DOHH2 (cell line): ENCODE data around the gene CHI3L2.

Source experiments
- H3F3A ChIP-seq: fragments of 200-600 bp; sonication (generic), shearing (Covaris generic); 2 replicates; pipeline ENCODE4 v1.6.0; 2016; ENCODE audit warnings: antibody characterized with exemption, mild to moderate bottlenecking; ENCODE audit not compliant: control insufficient read depth, insufficient read depth
- H3K27ac ChIP-seq: fragments of 200-600 bp; sonication (generic); 2 replicates; pipeline ENCODE4 v1.5.1; 2014; ENCODE audit warnings: low read depth, mild to moderate bottlenecking, low read length, moderate library complexity
- H3K27me3 ChIP-seq: fragments of 200-600 bp; sonication (generic); 2 replicates; pipeline ENCODE4 v1.6.1; 2014; ENCODE audit warnings: mild to moderate bottlenecking, low read length, mixed read lengths; ENCODE audit not compliant: control insufficient read depth
- H3K36me3 ChIP-seq: fragments of 200-600 bp; sonication (generic); 2 replicates; pipeline ENCODE4 v1.6.1; 2014; ENCODE audit warnings: mild to moderate bottlenecking, low read length, moderate library complexity, mixed read lengths; ENCODE audit not compliant: control insufficient read depth
- H3K4me1 ChIP-seq: fragments of 200-600 bp; sonication (generic); 2 replicates; pipeline ENCODE4 v1.6.1; 2014; ENCODE audit warnings: mild to moderate bottlenecking, low read length, mixed read lengths; ENCODE audit not compliant: control insufficient read depth
- H3K4me2 ChIP-seq: fragments of 200-600 bp; sonication (generic); 2 replicates; pipeline ENCODE4 v1.6.0; 2014; ENCODE audit warnings: mild to moderate bottlenecking, low read length, moderate library complexity
- H3K4me3 ChIP-seq: fragments of 200-600 bp; sonication (generic); 2 replicates; pipeline ENCODE4 v1.5.1; 2014; ENCODE audit warnings: mild to moderate bottlenecking, low read length, mixed read lengths
- H3K79me2 ChIP-seq: fragments of 200-600 bp; sonication (generic); 2 replicates; pipeline ENCODE4 v1.6.1; 2014; ENCODE audit warnings: mild to moderate bottlenecking, low read length, mixed read lengths; ENCODE audit not compliant: control insufficient read depth
- H3K9me2 ChIP-seq: fragments of 200-600 bp; sonication (generic); replicated peaks from 2 replicates; pipeline ENCODE4 v1.6.1; 2014; ENCODE audit warnings: mild to moderate bottlenecking, low read length, mixed read lengths; ENCODE audit not compliant: control insufficient read depth
- H3K9me3 ChIP-seq: fragments of 200-600 bp; sonication (generic); 2 replicates; pipeline ENCODE4 v1.6.1; 2014; ENCODE audit warnings: antibody characterized with exemption, low read length, mixed read lengths; ENCODE audit not compliant: control insufficient read depth, insufficient read depth
- H4K20me1 ChIP-seq: fragments of 200-600 bp; sonication (generic); 2 replicates; pipeline ENCODE4 v1.6.0; 2014; ENCODE audit warnings: low read depth, mild to moderate bottlenecking, antibody characterized with exemption, low read length, moderate library complexity; ENCODE audit not compliant: control insufficient read depth, insufficient read depth
- CTCF ChIP-seq: fragments of 200-600 bp; sonication (generic); IDR thresholded peaks from one replicate; pipeline ENCODE4 v1.5.1; 2014; ENCODE audit warnings: antibody characterized with exemption, mild to moderate bottlenecking, low read depth, low read length; ENCODE audit not compliant: poor library complexity, severe bottlenecking
- EZH2phosphoT487 ChIP-seq: fragments of 200-600 bp; sonication (generic); IDR thresholded peaks from 2 replicates; pipeline ENCODE4 v1.6.1; 2017; ENCODE audit warnings: borderline replicate concordance, mild to moderate bottlenecking, antibody characterized with exemption, low read length, moderate library complexity, mixed read lengths

CHI3L2 gene

GRCh38 chr1:111252786-111253185, 25.3 kb downstream of the CHI3L2 start:
- H3K9me2 ChIP-seq: no peaks in the 10 kb centered on the region
- no peaks in the 10 kb centered on the region for H3K9me3 ChIP-seq
- no peak overlapping the region for H3K27ac ChIP-seq
- H3K4me3 ChIP-seq: no peak overlapping the region
- no peak overlapping the region for H3K4me2 ChIP-seq
- H3K27me3 ChIP-seq: peaks cover 5% of the 10 kb centered on the region; the same call in 1 of the 2 replicates
- H3K36me3 ChIP-seq: no peaks in the 10 kb centered on the region
- no peaks in the 10 kb centered on the region for H3K4me1 ChIP-seq
- H3F3A ChIP-seq: no peaks in the 10 kb centered on the region
- H4K20me1 ChIP-seq: no peaks in the 10 kb centered on the region
- TF ChIP-seq EZH2phosphoT487: no peak
- TF ChIP-seq CTCF: no peak
- no peaks in the 10 kb centered on the region for H3K79me2 ChIP-seq

GRCh38 chr1:111253876-111254275, 26.4 kb downstream of the CHI3L2 start:
- Histone ChIP-seq H3K9me3 (no peaks in the 10 kb centered on the region), H4K20me1 (no peaks in the 10 kb centered on the region), H3K9me2 (no peaks in the 10 kb centered on the region), H3F3A (no peaks in the 10 kb centered on the region), H3K4me3 (no peak overlapping the region), H3K4me2 (no peak overlapping the region), H3K79me2 (no peaks in the 10 kb centered on the region), H3K27me3 (peaks cover 5% of the 10 kb centered on the region; the same call in 1 of the 2 replicates), H3K4me1 (no peaks in the 10 kb centered on the region), H3K27ac (no peak overlapping the region), H3K36me3 (no peaks in the 10 kb centered on the region)
- TF ChIP-seq CTCF (no peak), EZH2phosphoT487 (no peak)

GRCh38 chr1:111256988-111257658, 29.6 kb downstream of the CHI3L2 start:
- TF ChIP-seq CTCF (no peak), EZH2phosphoT487 (no peak)
- Histone ChIP-seq H3K4me2 (no peak overlapping the region), H4K20me1 (no peaks in the 10 kb centered on the region), H3K27me3 (peaks cover 2% of the 10 kb centered on the region; the same call in 1 of the 2 replicates), H3F3A (no peaks in the 10 kb centered on the region), H3K4me1 (no peaks in the 10 kb centered on the region), H3K9me2 (no peaks in the 10 kb centered on the region), H3K36me3 (no peaks in the 10 kb centered on the region), H3K79me2 (no peaks in the 10 kb centered on the region), H3K9me3 (no peaks in the 10 kb centered on the region), H3K27ac (no peak overlapping the region), H3K4me3 (no peak overlapping the region)
